Neural cell (in vitro differentiated cells): ENCODE data around the gene C2orf42. TPM values are rescaled to one million over a fixed set of nuclear protein-coding genes. Genes with fewer than 3 reads are reported as not detected.

ENCODE experiments used
- H2AFZ ChIP-seq: fragments of 200-600, 300-800 bp; sonication (generic), shearing (Covaris generic); 2 replicates; pipeline ENCODE4 v1.6.0; 2014; ENCODE audit warnings: low read depth, mild to moderate bottlenecking, antibody characterized with exemption, low read length, moderate library complexity
- H3F3A ChIP-seq: fragments of 200-600 bp; shearing (Covaris generic); 2 replicates; pipeline ENCODE4 v1.6.1; 2016; ENCODE audit warnings: mild to moderate bottlenecking, moderate library complexity, mixed read lengths, antibody characterized with exemption, low read length; ENCODE audit not compliant: insufficient read depth, poor library complexity, severe bottlenecking
- H3K27ac ChIP-seq: fragments of 200-600, 300-800 bp; sonication (generic), shearing (Covaris generic); 2 replicates; pipeline ENCODE4 v1.5.1; 2014; ENCODE audit warnings: mild to moderate bottlenecking, low read length, moderate library complexity
- H3K27me3 ChIP-seq: fragments of 300-800, 200-600 bp; sonication (generic), shearing (Covaris generic); 2 replicates; pipeline ENCODE4 v1.6.0; 2014; ENCODE audit warnings: mild to moderate bottlenecking, low read depth, low read length, moderate library complexity; ENCODE audit not compliant: insufficient read depth
- H3K36me3 ChIP-seq: fragments of 300-800, 200-600 bp; sonication (generic), shearing (Covaris generic); 2 replicates; pipeline ENCODE4 v1.5.1; 2014; ENCODE audit warnings: mild to moderate bottlenecking, antibody characterized with exemption, low read length, moderate library complexity; ENCODE audit not compliant: insufficient read depth
- H3K4me2 ChIP-seq: fragments of 300-800, 200-600 bp; sonication (generic), shearing (Covaris generic); 2 replicates; pipeline ENCODE4 v1.6.0; 2014; ENCODE audit warnings: mild to moderate bottlenecking, low read length
- H3K4me3 ChIP-seq: fragments of 300-800, 200-600 bp; sonication (generic), shearing (Covaris generic); 2 replicates; pipeline ENCODE4 v1.5.1; 2014; ENCODE audit warnings: mild to moderate bottlenecking, low read length, moderate library complexity
- H3K79me2 ChIP-seq: fragments of 200-600 bp; shearing (Covaris generic); replicated peaks from 2 replicates; pipeline ENCODE4 v1.6.0; 2014; ENCODE audit warnings: mild to moderate bottlenecking, low read length, moderate library complexity; ENCODE audit not compliant: insufficient read depth
- H3K9ac ChIP-seq: fragments of 300-800, 200-600 bp; sonication (generic), shearing (Covaris generic); 2 replicates; pipeline ENCODE4 v1.6.1; 2016; ENCODE audit warnings: mild to moderate bottlenecking, low read length, mixed read lengths
- H3K9me2 ChIP-seq: fragments of 200-600 bp; shearing (Covaris generic); 2 replicates; pipeline ENCODE4 v1.6.1; 2016; ENCODE audit warnings: mild to moderate bottlenecking, low read length, mixed read lengths; ENCODE audit not compliant: insufficient read depth
- H3K9me3 ChIP-seq: fragments of 200-600, 300-800 bp; sonication (generic), shearing (Covaris generic); 2 replicates; pipeline ENCODE4 v1.6.1; 2016; ENCODE audit warnings: mild to moderate bottlenecking, mixed run types, low read length, moderate library complexity, mixed read lengths
- H4K20me1 ChIP-seq: fragments of 200-600 bp; shearing (Covaris generic); 2 replicates; pipeline ENCODE4 v1.6.1; 2016; ENCODE audit warnings: mild to moderate bottlenecking, mixed run types; ENCODE audit not compliant: insufficient read depth
- EP300 ChIP-seq: fragments of 450-650 bp; conservative IDR thresholded peaks from 2 replicates; pipeline ENCODE4 v1.6.1; 2014; ENCODE audit warnings: antibody characterized with exemption, mild to moderate bottlenecking, moderate library complexity; ENCODE audit not compliant: poor library complexity, severe bottlenecking
- EZH2 ChIP-seq: fragments of 200-600, 300-800 bp; shearing (Covaris generic), sonication (generic); IDR thresholded peaks from 2 replicates; pipeline ENCODE4 v1.6.1; 2014; ENCODE audit warnings: antibody characterized with exemption, low read length, borderline replicate concordance, mild to moderate bottlenecking; ENCODE audit not compliant: insufficient read depth, poor library complexity, severe bottlenecking
- MXI1 ChIP-seq: fragments of 450-650 bp; conservative IDR thresholded peaks from 2 replicates; pipeline ENCODE4 v1.6.1; 2014; ENCODE audit warnings: antibody characterized with exemption, mild to moderate bottlenecking; ENCODE audit not compliant: poor library complexity, severe bottlenecking
- POLR2AphosphoS5 ChIP-seq: IDR thresholded peaks from 2 replicates; pipeline ENCODE4 v1.6.1; 2012
- RAD21 ChIP-seq: fragments of 450-650 bp; conservative IDR thresholded peaks from 2 replicates; pipeline ENCODE4 v1.6.1; 2014; ENCODE audit warnings: antibody characterized with exemption, mild to moderate bottlenecking, moderate library complexity
- SMC3 ChIP-seq: fragments of 450-650 bp; conservative IDR thresholded peaks from 2 replicates; pipeline ENCODE4 v1.6.1; 2014; ENCODE audit warnings: antibody characterized with exemption, mild to moderate bottlenecking, moderate library complexity; ENCODE audit not compliant: poor library complexity
- polyA plus RNA-seq: library from polyadenylated mRNA; depleted of rRNA; stranded (reverse); fragments of >200 nt; gene quantifications from 2 replicates; pipeline ENCODE4 v1.2.3, GENCODE V29; 2014
- TF ChIP-seq, protein P1 (sequence below): fragments of 450-650 bp; IDR thresholded peaks from 2 replicates; pipeline ENCODE4 v1.5.1; 2014; ENCODE audit warnings: antibody characterized with exemption, mild to moderate bottlenecking, moderate library complexity; ENCODE audit not compliant: poor library complexity, severe bottlenecking
- TF ChIP-seq, protein P2 (sequence below): IDR thresholded peaks from 2 replicates; pipeline ENCODE4 v1.6.1; 2012; ENCODE audit warnings: borderline replicate concordance

Gene C2orf42
- polyA plus RNA-seq, 1 donor from 2014 or later, result 14.4 TPM

DNA sequence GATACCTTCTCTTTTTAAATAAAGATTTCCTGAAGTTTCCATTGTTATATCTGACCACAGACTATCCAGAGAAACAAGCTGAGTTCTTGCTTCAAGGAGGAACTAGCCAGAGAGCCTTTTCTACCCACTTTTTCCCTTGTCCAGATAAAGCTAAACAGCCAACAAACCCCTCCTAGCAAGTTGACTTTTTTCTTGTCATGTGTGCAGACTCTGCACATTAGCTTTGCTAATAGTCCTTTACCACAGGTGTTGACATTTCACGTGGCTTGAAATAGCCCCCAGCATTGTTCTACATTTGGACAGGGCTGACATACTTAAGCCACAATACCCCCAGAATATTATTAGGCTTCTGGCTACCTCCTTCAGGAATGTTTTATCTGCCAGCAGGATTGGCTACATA lies 62.8 kb downstream of the C2orf42 start:
- Histone ChIP-seq H3K36me3 (no peaks in the 10 kb centered on the region), H3K79me2 (no peaks in the 10 kb centered on the region), H3K27ac (no peak overlapping the region), H3K9me2 (no peaks in the 10 kb centered on the region), H2AFZ (no peak overlapping the region), H3K27me3 (no peaks in the 10 kb centered on the region), H3F3A (no peaks in the 10 kb centered on the region), H3K4me3 (no peak overlapping the region), H4K20me1 (no peaks in the 10 kb centered on the region), H3K4me2 (no peak overlapping the region), H3K9ac (no peak overlapping the region), H3K9me3 (no peaks in the 10 kb centered on the region)
- no peak for TF ChIP-seq MXI1
- TF ChIP-seq EZH2, result no peak
- TF ChIP-seq, protein P1, sequence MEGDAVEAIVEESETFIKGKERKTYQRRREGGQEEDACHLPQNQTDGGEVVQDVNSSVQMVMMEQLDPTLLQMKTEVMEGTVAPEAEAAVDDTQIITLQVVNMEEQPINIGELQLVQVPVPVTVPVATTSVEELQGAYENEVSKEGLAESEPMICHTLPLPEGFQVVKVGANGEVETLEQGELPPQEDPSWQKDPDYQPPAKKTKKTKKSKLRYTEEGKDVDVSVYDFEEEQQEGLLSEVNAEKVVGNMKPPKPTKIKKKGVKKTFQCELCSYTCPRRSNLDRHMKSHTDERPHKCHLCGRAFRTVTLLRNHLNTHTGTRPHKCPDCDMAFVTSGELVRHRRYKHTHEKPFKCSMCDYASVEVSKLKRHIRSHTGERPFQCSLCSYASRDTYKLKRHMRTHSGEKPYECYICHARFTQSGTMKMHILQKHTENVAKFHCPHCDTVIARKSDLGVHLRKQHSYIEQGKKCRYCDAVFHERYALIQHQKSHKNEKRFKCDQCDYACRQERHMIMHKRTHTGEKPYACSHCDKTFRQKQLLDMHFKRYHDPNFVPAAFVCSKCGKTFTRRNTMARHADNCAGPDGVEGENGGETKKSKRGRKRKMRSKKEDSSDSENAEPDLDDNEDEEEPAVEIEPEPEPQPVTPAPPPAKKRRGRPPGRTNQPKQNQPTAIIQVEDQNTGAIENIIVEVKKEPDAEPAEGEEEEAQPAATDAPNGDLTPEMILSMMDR, result no peak
- no peak for TF ChIP-seq RAD21
- TF ChIP-seq POLR2AphosphoS5, result no peak
- TF ChIP-seq EP300, result no peak

DNA sequence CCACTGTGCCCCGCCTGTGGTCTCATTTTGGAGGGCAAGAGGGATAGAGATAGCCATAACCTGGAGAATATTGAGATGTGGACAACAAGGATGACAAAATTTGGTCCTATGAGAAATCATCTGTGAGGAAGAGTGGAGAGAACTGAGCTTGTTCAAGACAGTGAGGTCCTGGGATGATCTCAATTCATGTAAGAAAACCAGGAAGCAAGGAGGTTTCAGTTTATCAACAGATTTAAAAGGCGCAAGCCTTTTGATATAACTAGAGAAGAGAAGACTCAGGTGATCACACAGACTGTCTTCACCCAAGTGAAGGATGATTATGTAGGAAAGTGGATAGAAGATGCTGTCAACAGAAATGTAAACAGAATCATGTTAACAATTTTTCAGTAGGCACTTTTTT lies 64.4 kb downstream of the C2orf42 start:
- Histone ChIP-seq H3K79me2 (no peaks in the 10 kb centered on the region), H3K4me2 (no peak overlapping the region), H3K9me2 (no peaks in the 10 kb centered on the region), H3K27me3 (no peaks in the 10 kb centered on the region), H3K27ac (no peak overlapping the region), H2AFZ (no peak overlapping the region), H3K9me3 (no peaks in the 10 kb centered on the region), H3K9ac (no peak overlapping the region), H3F3A (no peaks in the 10 kb centered on the region), H3K36me3 (no peaks in the 10 kb centered on the region), H4K20me1 (no peaks in the 10 kb centered on the region), H3K4me3 (no peak overlapping the region)
- TF ChIP-seq, protein P2, sequence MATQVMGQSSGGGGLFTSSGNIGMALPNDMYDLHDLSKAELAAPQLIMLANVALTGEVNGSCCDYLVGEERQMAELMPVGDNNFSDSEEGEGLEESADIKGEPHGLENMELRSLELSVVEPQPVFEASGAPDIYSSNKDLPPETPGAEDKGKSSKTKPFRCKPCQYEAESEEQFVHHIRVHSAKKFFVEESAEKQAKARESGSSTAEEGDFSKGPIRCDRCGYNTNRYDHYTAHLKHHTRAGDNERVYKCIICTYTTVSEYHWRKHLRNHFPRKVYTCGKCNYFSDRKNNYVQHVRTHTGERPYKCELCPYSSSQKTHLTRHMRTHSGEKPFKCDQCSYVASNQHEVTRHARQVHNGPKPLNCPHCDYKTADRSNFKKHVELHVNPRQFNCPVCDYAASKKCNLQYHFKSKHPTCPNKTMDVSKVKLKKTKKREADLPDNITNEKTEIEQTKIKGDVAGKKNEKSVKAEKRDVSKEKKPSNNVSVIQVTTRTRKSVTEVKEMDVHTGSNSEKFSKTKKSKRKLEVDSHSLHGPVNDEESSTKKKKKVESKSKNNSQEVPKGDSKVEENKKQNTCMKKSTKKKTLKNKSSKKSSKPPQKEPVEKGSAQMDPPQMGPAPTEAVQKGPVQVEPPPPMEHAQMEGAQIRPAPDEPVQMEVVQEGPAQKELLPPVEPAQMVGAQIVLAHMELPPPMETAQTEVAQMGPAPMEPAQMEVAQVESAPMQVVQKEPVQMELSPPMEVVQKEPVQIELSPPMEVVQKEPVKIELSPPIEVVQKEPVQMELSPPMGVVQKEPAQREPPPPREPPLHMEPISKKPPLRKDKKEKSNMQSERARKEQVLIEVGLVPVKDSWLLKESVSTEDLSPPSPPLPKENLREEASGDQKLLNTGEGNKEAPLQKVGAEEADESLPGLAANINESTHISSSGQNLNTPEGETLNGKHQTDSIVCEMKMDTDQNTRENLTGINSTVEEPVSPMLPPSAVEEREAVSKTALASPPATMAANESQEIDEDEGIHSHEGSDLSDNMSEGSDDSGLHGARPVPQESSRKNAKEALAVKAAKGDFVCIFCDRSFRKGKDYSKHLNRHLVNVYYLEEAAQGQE, result no peak
- TF ChIP-seq, protein P1, result no peak
- TF ChIP-seq RAD21, result no peak
- TF ChIP-seq EP300, result no peak
- TF ChIP-seq POLR2AphosphoS5, result no peak
- TF ChIP-seq SMC3, result no peak
- TF ChIP-seq MXI1, result no peak
- TF ChIP-seq EZH2, result no peak
